ENCODE results near the gene GPC6. TPM values are rescaled to one million over a fixed set of nuclear protein-coding genes. Genes with fewer than 3 reads are reported as not detected.

The GPC6 gene
- total RNA-seq, 1 experiment from 2014 or later: 0.22 TPM

DNA sequence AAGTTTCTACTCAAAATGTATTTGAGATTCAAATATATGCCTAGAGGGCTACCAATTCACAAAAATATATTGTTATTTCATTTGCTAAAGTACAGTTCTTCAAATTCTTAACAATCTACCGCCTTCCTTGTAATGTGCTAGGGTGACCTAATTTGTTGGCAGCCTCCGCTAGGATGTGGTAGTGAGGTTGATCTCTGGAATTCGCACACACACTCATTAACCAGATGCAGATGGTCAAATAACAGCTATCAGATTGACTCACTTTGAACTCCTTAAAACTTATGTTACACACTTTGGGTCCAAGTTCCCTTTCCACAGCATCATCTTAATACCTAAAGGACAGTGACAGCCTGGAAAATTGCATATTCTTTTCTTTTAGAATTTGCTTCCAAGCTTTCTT is 885.6 kb downstream of the GPC6 start:
- no TSS peak for BruUV-seq (replicated peaks)
- Histone ChIP-seq H3K9ac (ENCODE audit: low read length) (no peak overlapping the region), H3K9me2 (ENCODE audit: insufficient read depth) (no peaks in the 10 kb centered on the region), H3K4me1 (ENCODE audit: control insufficient read depth in 1 of 2, insufficient read depth in 2 of 2, low read length in 2 of 2) (no peaks in the 10 kb centered on the region), H3K27ac (ENCODE audit: low read depth, low read length) (no peak overlapping the region), H2AFZ (ENCODE audit: low read depth, low read length, poor library complexity, severe bottlenecking) (no peak overlapping the region), H3K27me3 (ENCODE audit: insufficient read depth, low read length) (no peaks in the 10 kb centered on the region), H3K9me3 (ENCODE audit: control insufficient read depth in 1 of 2, insufficient read depth in 1 of 2, low read depth in 1 of 2, low read length in 2 of 2) (peaks cover 0 to 21% of the 10 kb centered on the region in 2 experiments; a peak in 2 of 4 replicates), H3K36me3 (ENCODE audit: control insufficient read depth in 1 of 2, insufficient read depth in 2 of 2, low read length in 2 of 2) (no peaks in the 10 kb centered on the region), H3K79me2 (ENCODE audit: insufficient read depth, low read length) (no peaks in the 10 kb centered on the region), H3K4me2 (ENCODE audit: low read length) (no peak overlapping the region), H4K20me1 (ENCODE audit: insufficient read depth) (no peaks in the 10 kb centered on the region), H3K4me3 (replicated peaks in 1 of 2; ENCODE audit: low read depth in 1 of 2, low read length in 2 of 2) (no peak overlapping the region)
- DNase-seq (ENCODE audit: low read depth, low spot score) (no peak), ATAC-seq (no peak)
- ChIA-PET POLR2A (no interaction called here), RAD21 (ENCODE audit: low non-redundant PET in 1 of 2, low total read pairs in 2 of 2, uncharacterized antibody in 2 of 2, unreplicated experiment in 2 of 2) (no interaction called here), CTCF (no interaction called here)
- intact Hi-C loops (cut with micrococcal nuclease): no loop called here
- TF ChIP-seq ELF1 (IDR thresholded peaks at IDR 0.05; ENCODE audit: borderline replicate concordance, low read depth) (no peak), YY1 (IDR thresholded peaks at IDR 0.05; ENCODE audit: extremely low read depth, insufficient replicate concordance, low read depth, low read length) (no peak), ZFX (IDR thresholded peaks at IDR 0.05) (no peak), MAX (IDR thresholded peaks at IDR 0.05) (no peak), JUND (IDR thresholded peaks at IDR 0.05) (no peak)
- TF ChIP-seq, protein P1, sequence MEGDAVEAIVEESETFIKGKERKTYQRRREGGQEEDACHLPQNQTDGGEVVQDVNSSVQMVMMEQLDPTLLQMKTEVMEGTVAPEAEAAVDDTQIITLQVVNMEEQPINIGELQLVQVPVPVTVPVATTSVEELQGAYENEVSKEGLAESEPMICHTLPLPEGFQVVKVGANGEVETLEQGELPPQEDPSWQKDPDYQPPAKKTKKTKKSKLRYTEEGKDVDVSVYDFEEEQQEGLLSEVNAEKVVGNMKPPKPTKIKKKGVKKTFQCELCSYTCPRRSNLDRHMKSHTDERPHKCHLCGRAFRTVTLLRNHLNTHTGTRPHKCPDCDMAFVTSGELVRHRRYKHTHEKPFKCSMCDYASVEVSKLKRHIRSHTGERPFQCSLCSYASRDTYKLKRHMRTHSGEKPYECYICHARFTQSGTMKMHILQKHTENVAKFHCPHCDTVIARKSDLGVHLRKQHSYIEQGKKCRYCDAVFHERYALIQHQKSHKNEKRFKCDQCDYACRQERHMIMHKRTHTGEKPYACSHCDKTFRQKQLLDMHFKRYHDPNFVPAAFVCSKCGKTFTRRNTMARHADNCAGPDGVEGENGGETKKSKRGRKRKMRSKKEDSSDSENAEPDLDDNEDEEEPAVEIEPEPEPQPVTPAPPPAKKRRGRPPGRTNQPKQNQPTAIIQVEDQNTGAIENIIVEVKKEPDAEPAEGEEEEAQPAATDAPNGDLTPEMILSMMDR (IDR thresholded peaks at IDR 0.05 in 2 of 3, conservative IDR thresholded peaks at IDR 0.05 in 1 of 3; ENCODE audit: borderline replicate concordance in 1 of 3, insufficient read depth in 1 of 3, low read depth in 2 of 3, low read length in 2 of 3): no peak
- TF ChIP-seq, protein P2, sequence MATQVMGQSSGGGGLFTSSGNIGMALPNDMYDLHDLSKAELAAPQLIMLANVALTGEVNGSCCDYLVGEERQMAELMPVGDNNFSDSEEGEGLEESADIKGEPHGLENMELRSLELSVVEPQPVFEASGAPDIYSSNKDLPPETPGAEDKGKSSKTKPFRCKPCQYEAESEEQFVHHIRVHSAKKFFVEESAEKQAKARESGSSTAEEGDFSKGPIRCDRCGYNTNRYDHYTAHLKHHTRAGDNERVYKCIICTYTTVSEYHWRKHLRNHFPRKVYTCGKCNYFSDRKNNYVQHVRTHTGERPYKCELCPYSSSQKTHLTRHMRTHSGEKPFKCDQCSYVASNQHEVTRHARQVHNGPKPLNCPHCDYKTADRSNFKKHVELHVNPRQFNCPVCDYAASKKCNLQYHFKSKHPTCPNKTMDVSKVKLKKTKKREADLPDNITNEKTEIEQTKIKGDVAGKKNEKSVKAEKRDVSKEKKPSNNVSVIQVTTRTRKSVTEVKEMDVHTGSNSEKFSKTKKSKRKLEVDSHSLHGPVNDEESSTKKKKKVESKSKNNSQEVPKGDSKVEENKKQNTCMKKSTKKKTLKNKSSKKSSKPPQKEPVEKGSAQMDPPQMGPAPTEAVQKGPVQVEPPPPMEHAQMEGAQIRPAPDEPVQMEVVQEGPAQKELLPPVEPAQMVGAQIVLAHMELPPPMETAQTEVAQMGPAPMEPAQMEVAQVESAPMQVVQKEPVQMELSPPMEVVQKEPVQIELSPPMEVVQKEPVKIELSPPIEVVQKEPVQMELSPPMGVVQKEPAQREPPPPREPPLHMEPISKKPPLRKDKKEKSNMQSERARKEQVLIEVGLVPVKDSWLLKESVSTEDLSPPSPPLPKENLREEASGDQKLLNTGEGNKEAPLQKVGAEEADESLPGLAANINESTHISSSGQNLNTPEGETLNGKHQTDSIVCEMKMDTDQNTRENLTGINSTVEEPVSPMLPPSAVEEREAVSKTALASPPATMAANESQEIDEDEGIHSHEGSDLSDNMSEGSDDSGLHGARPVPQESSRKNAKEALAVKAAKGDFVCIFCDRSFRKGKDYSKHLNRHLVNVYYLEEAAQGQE (IDR thresholded peaks at IDR 0.05; ENCODE audit: low read depth): no peak
